OCI-LY7 (cell line): Measurements from ENCODE around the gene DSG3. TPM values are rescaled to one million over a fixed set of nuclear protein-coding genes. Genes with fewer than 3 reads are reported as not detected.

Experiments used
- BruUV-seq: library from RNA; stranded (reverse); fragments of 400-500 nt; replicated peaks from 2 replicates; lab custom pipeline; 2021; lab: Mats Ljungman, UMichigan
- CTCF ChIA-PET: fragments of 300-600 bp; sonication (Branson Sonifier 250); formaldehyde crosslinking; loops from one replicate; lab custom pipeline; 2022; ENCODE audit warnings: antibody characterized with exemption; ENCODE audit not compliant: unreplicated experiment; lab: Charles Lee
- POLR2A ChIA-PET: fragments of 300-600 bp; sonication (Branson Sonifier 250); formaldehyde crosslinking; loops from one replicate; lab custom pipeline; 2022; ENCODE audit warnings: antibody characterized with exemption; lab: Charles Lee
- DNase-seq: peaks from one replicate; pipeline ENCODE4 v3.0.0-alpha.2; 2015; ENCODE audit warnings: low spot score
- H2AFZ ChIP-seq: fragments of 200-600 bp; sonication (generic), shearing (Covaris generic); 2 replicates; pipeline ENCODE4 v1.6.1; 2014; ENCODE audit warnings: mild to moderate bottlenecking, antibody characterized with exemption, low read length, moderate library complexity
- H3K27ac ChIP-seq: fragments of 200-600 bp; sonication (generic); 2 replicates; pipeline ENCODE4 v1.5.1; 2014; ENCODE audit warnings: mixed run types, low read depth, mild to moderate bottlenecking, moderate library complexity, low read length, inconsistent platforms; ENCODE audit not compliant: poor library complexity, severe bottlenecking
- H3K36me3 ChIP-seq: fragments of 200-600 bp; sonication (generic); 2 replicates; pipeline ENCODE4 v1.6.1; 2014; ENCODE audit warnings: mild to moderate bottlenecking, antibody characterized with exemption, low read length, moderate library complexity, mixed read lengths; ENCODE audit not compliant: insufficient read depth
- H3K4me1 ChIP-seq: fragments of 200-600 bp; sonication (generic); 2 replicates; pipeline ENCODE4 v1.5.1; 2014; ENCODE audit warnings: mild to moderate bottlenecking, low read length; ENCODE audit not compliant: insufficient read depth, poor library complexity, severe bottlenecking
- H3K4me2 ChIP-seq: fragments of 200-600 bp; sonication (generic); 2 replicates; pipeline ENCODE4 v1.6.1; 2014; ENCODE audit warnings: mild to moderate bottlenecking, low read length
- H3K4me3 ChIP-seq: fragments of 200-600 bp; sonication (generic); 2 replicates; pipeline ENCODE4 v1.5.1; 2014; ENCODE audit warnings: mild to moderate bottlenecking, low read depth, low read length; ENCODE audit not compliant: poor library complexity, severe bottlenecking
- H3K79me2 ChIP-seq: fragments of 200-600 bp; sonication (generic); 2 replicates; pipeline ENCODE4 v1.6.1; 2016; ENCODE audit warnings: low read depth, mild to moderate bottlenecking, low read length, moderate library complexity, mixed read lengths; ENCODE audit not compliant: insufficient read depth
- H3K9me2 ChIP-seq: fragments of 200-600 bp; sonication (generic); 2 replicates; pipeline ENCODE4 v1.6.1; 2016; ENCODE audit warnings: mild to moderate bottlenecking, low read length, mixed read lengths; ENCODE audit not compliant: insufficient read depth
- H3K9me3 ChIP-seq: fragments of 200-600 bp; sonication (generic); 2 replicates; pipeline ENCODE4 v1.6.1; 2014; ENCODE audit warnings: mild to moderate bottlenecking, mixed run types, low read length, mixed read lengths
- H4K20me1 ChIP-seq: fragments of 200-600 bp; sonication (generic); 2 replicates; pipeline ENCODE4 v1.6.1; 2014; ENCODE audit warnings: mild to moderate bottlenecking, antibody characterized with exemption, low read length, moderate library complexity, mixed read lengths; ENCODE audit not compliant: insufficient read depth
- CTCF ChIP-seq: fragments of 200-600 bp; sonication (generic); conservative IDR thresholded peaks from 2 replicates; pipeline ENCODE4 v1.5.1; 2014; ENCODE audit warnings: mild to moderate bottlenecking, antibody characterized with exemption, low read length, moderate library complexity, mixed read lengths
- EZH2phosphoT487 ChIP-seq: fragments of 200-600 bp; sonication (generic); IDR thresholded peaks from 2 replicates; pipeline ENCODE4 v1.6.1; 2018; ENCODE audit warnings: low read depth, borderline replicate concordance, mild to moderate bottlenecking, mixed run types, antibody characterized with exemption, low read length, moderate library complexity, mixed read lengths
- intact Hi-C: fragments of 100-400 bp; cut with micrococcal nuclease; formaldehyde crosslinking; loops from one replicate; pipeline ENCODE4 v1.10.0; 2022; ENCODE audit not compliant: unreplicated experiment
- total RNA-seq, 2 experiments: library from RNA; depleted of rRNA in 1 of 2; stranded (reverse); fragments of >200 nt in 1 of 2; shearing (Covaris generic) in 1 of 2; gene quantifications; 2 replicates each; pipeline ENCODE4 v1.2.3, GENCODE V29; 2014 to 2022

DSG3 gene
- total RNA-seq, 2 experiments from 2014 or later, result not detected

DNA sequence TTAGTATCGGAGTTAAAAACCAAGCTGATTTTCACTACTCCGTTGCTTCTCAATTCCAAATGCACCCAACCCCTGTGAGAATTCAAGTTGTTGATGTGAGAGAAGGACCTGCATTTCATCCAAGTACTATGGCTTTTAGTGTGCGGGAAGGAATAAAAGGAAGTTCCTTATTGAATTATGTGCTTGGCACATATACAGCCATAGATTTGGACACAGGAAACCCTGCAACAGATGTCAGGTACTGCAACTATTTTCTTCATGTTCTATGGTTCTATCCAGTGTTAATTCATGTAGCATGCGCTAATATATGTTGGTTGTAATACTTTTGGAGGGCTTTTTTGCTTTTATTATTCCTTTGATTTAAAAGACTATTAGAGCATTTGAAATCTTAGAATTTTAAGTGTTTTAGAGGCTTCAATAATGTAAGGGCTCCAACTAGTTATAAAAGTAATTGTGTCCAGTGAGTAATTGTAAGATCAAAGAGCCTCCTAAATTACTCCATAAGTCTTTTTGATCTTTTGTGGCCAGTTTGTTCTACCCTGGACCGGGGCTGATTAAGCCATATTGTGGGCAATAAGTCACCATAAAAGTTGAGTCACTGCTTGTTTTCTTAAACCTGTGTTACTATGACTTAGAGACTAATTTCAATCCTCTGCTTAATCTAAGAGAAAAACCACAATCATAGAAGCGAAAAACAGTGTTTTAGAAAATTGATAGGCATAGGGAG lies 48.1 kb upstream of the DSG3 start:
- H3K9me3 ChIP-seq, result no peaks in the 10 kb centered on the region
- H3K4me3 ChIP-seq, result no peak overlapping the region
- TF ChIP-seq CTCF, result no peak
- no peak for TF ChIP-seq EZH2phosphoT487
- H3K4me2 ChIP-seq, result no peak overlapping the region
- H3K27ac ChIP-seq, result no peak overlapping the region
- intact Hi-C loops, result no loop called here
- no peaks in the 10 kb centered on the region for H3K4me1 ChIP-seq
- DNase-seq, result no peak
- H3K79me2 ChIP-seq, result no peaks in the 10 kb centered on the region
- no peaks in the 10 kb centered on the region for H3K36me3 ChIP-seq
- CTCF ChIA-PET, result no interaction called here
- no peaks in the 10 kb centered on the region for H3K9me2 ChIP-seq
- BruUV-seq, result no TSS peak
- no peak overlapping the region for H2AFZ ChIP-seq
- POLR2A ChIA-PET, result interaction anchor here (1.0 kb wide), 1 partner anchor 8 kb away, joined by 3 read pairs; no protein-coding TSS in a partner anchor
- no peaks in the 10 kb centered on the region for H4K20me1 ChIP-seq

DNA sequence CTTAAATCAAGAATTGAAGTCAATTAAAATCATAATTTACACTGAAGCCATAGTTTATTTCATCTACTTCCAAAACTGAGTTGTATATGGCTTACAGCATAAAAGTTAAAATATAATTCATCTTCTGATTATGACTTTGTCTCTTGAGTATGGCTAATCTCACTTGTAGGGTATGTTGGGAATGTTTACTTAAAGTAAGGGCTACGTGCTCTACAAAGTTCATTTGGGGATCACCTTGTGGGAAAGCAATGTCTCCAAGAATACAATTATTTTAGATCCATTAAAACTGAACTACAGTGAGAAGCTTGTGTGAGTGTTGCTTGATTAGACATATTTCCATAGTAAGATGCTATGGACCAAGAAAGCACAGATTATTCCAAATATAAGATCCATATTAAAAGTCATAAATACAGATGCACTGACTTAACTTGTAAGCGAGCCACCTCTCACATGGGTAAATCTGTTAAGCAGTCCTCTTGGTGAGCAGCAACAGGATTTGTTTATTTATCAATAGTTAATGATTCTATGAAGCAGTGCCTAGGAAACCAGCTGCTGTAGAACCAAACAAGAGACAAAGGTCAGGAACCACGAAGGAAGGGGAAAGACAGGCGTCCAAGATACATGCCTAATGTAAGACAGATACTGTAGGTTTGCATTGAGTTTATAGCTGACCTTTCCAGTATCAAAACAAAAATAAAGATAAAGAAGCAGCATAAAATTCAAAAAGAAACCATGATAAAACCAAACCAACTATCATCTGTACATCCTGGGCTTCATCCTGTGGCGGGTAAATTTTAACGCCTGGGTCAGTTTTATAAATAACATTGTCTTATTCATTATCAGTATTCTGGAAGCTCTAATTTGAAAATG lies 46.1 kb upstream of the DSG3 start:
- TF ChIP-seq EZH2phosphoT487 (no peak), CTCF (no peak)
- H3K4me3 ChIP-seq, result no peak overlapping the region
- intact Hi-C loops, result no loop called here
- no peaks in the 10 kb centered on the region for H3K36me3 ChIP-seq
- H3K27ac ChIP-seq, result no peak overlapping the region
- BruUV-seq, result no TSS peak
- H3K79me2 ChIP-seq, result no peaks in the 10 kb centered on the region
- no peaks in the 10 kb centered on the region for H4K20me1 ChIP-seq
- ChIA-PET CTCF (no interaction called here), POLR2A (no interaction called here)
- H3K4me1 ChIP-seq, result no peaks in the 10 kb centered on the region
- no peak for DNase-seq
- H2AFZ ChIP-seq, result no peak overlapping the region
- no peak overlapping the region for H3K4me2 ChIP-seq
- no peaks in the 10 kb centered on the region for H3K9me2 ChIP-seq
- no peaks in the 10 kb centered on the region for H3K9me3 ChIP-seq

DNA sequence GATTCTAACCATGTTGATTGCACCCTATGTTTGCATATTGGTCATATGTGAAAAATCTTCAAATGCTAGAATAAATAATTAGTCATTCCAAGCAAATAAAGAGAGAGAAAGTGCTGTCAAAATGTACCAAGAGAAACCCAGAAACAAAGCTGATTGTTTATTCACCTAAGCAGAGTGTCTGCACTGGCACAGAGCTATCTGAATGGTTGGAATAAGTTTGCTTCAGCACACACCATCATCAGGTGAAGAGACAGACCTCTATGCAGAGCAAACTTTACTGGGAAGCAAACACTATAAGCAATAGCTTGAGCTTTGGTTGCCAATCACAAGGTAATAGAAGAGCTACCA lies 45.5 kb upstream of the DSG3 start:
- Histone ChIP-seq H3K4me2 (no peak overlapping the region), H3K9me3 (no peaks in the 10 kb centered on the region), H3K27ac (no peak overlapping the region), H3K79me2 (no peaks in the 10 kb centered on the region), H3K4me1 (no peaks in the 10 kb centered on the region), H3K36me3 (no peaks in the 10 kb centered on the region), H3K9me2 (no peaks in the 10 kb centered on the region), H4K20me1 (no peaks in the 10 kb centered on the region), H3K4me3 (no peak overlapping the region), H2AFZ (no peak overlapping the region)
- ChIA-PET CTCF (no interaction called here), POLR2A (no interaction called here)
- no peak for TF ChIP-seq EZH2phosphoT487
- no peak for TF ChIP-seq CTCF
- no TSS peak for BruUV-seq
- intact Hi-C loops, result no loop called here
- DNase-seq, result no peak
